Measurements from ENCODE around the gene ARHGAP32.

The ARHGAP32 gene

GRCh38 chr11:128928400-128928799 lies 263.7 kb downstream of the ARHGAP32 start:
- H3K9ac ChIP-seq = no peak overlapping the region
- no peaks in the 10 kb centered on the region for H3K79me2 ChIP-seq (ENCODE audit: insufficient read depth, low read depth)

GRCh38 chr11:128927683-128928336 lies 264.3 kb downstream of the ARHGAP32 start:
- Histone ChIP-seq H3K79me2 (ENCODE audit: insufficient read depth, low read depth) (no peaks in the 10 kb centered on the region), H3K4me3 (IDR thresholded peaks at IDR 0.05; ENCODE audit: insufficient read depth, low read depth, low read length) (no peak overlapping the region), H2AFZ (ENCODE audit: low read depth) (peak overlapping the region; percentile 72), H3K36me3 (ENCODE audit: insufficient read depth) (no peaks in the 10 kb centered on the region), H3K27me3 (ENCODE audit: insufficient read depth, low read depth) (no peaks in the 10 kb centered on the region), H3K27ac (peak overlapping the region; percentile 13; the same call in 1 of the 2 replicates), H3K4me1 (ENCODE audit: low read depth, poor library complexity, severe bottlenecking) (peaks cover 23% of the 10 kb centered on the region), H4K20me1 (ENCODE audit: insufficient read depth) (no peaks in the 10 kb centered on the region), H3K9ac (no peak overlapping the region), H3K4me2 (peak overlapping the region; percentile 58)
- no peak for TF ChIP-seq CTCF (conservative IDR thresholded peaks at IDR 0.05; ENCODE audit: low read depth, low read length)

More at GRCh38 chr11:128928400-128928799, 263.7 kb downstream of the ARHGAP32 start:
- Histone ChIP-seq H4K20me1 (ENCODE audit: insufficient read depth) (no peaks in the 10 kb centered on the region), H3K27ac (peak overlapping the region; percentile 13; the same call in 1 of the 2 replicates), H3K36me3 (ENCODE audit: insufficient read depth) (no peaks in the 10 kb centered on the region), H3K27me3 (ENCODE audit: insufficient read depth, low read depth) (no peaks in the 10 kb centered on the region), H3K4me3 (IDR thresholded peaks at IDR 0.05; ENCODE audit: insufficient read depth, low read depth, low read length) (no peak overlapping the region), H3K4me2 (peak overlapping the region; percentile 58), H3K4me1 (ENCODE audit: low read depth, poor library complexity, severe bottlenecking) (peaks cover 23% of the 10 kb centered on the region), H2AFZ (ENCODE audit: low read depth) (peak overlapping the region; percentile 72)
- no peak for TF ChIP-seq CTCF (conservative IDR thresholded peaks at IDR 0.05; ENCODE audit: low read depth, low read length)

GRCh38 chr11:128927108-128927461 lies 265.0 kb downstream of the ARHGAP32 start:
- H2AFZ ChIP-seq (ENCODE audit: low read depth) = no peak overlapping the region
- no peaks in the 10 kb centered on the region for H3K27me3 ChIP-seq (ENCODE audit: insufficient read depth, low read depth)
- H3K36me3 ChIP-seq (ENCODE audit: insufficient read depth) = no peaks in the 10 kb centered on the region

DNA sequence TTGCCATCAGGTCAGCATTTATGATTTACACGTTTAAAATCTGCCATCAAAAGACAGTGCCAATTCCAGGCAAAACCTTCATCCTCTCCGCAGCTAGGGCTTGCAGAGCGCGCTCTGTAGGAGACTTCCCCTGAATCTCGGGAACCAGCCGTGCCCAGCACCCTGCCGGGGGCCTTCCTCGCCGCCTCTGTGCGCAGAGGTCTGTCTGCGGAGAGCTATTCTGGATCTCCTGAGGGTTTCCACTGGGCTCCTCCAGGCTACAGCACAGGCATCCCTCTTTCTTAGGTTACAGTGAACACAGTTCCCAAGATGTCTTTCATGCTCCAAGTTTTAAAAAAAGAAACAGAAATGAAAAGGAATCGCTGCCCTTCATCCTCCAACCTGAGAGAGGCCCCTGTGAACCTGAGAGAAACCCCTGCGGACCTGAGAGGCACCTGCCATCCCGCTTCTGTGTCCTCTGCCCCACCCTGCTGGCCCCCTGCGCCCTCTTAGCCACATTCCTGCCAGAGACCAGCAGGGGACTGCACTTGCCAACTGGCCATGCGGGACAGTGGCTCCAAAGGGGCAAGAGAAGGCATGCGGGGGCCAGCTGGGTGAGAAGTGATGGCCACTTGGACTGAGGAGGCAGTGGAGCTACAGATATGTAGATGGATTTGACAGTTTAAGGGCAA lies 265.6 kb downstream of the ARHGAP32 start:
- Histone ChIP-seq H3K27ac (no peak overlapping the region), H3K27me3 (ENCODE audit: insufficient read depth, low read depth) (no peaks in the 10 kb centered on the region), H2AFZ (ENCODE audit: low read depth) (no peak overlapping the region), H3K79me2 (ENCODE audit: insufficient read depth, low read depth) (no peaks in the 10 kb centered on the region), H4K20me1 (ENCODE audit: insufficient read depth) (no peaks in the 10 kb centered on the region), H3K4me1 (ENCODE audit: low read depth, poor library complexity, severe bottlenecking) (peaks cover 23% of the 10 kb centered on the region), H3K4me3 (IDR thresholded peaks at IDR 0.05; ENCODE audit: insufficient read depth, low read depth, low read length) (no peak overlapping the region), H3K36me3 (ENCODE audit: insufficient read depth) (no peaks in the 10 kb centered on the region), H3K4me2 (no peak overlapping the region), H3K9ac (no peak overlapping the region)
- TF ChIP-seq CTCF (conservative IDR thresholded peaks at IDR 0.05; ENCODE audit: low read depth, low read length) = no peak

More at GRCh38 chr11:128927108-128927461, 265.0 kb downstream of the ARHGAP32 start:
- H4K20me1 ChIP-seq (ENCODE audit: insufficient read depth) = no peaks in the 10 kb centered on the region
- no peak overlapping the region for H3K27ac ChIP-seq
- no peak overlapping the region for H3K4me2 ChIP-seq
- no peak overlapping the region for H3K4me3 ChIP-seq (IDR thresholded peaks at IDR 0.05; ENCODE audit: insufficient read depth, low read depth, low read length)
- TF ChIP-seq CTCF (conservative IDR thresholded peaks at IDR 0.05; ENCODE audit: low read depth, low read length) = no peak
- H3K79me2 ChIP-seq (ENCODE audit: insufficient read depth, low read depth) = no peaks in the 10 kb centered on the region
- H3K9ac ChIP-seq = no peak overlapping the region
- peaks cover 23% of the 10 kb centered on the region for H3K4me1 ChIP-seq (ENCODE audit: low read depth, poor library complexity, severe bottlenecking)

Measured in KMS-11 (cell line).